Astrocyte of the spinal cord (primary cell): ENCODE results near the gene POLL.
A peak's percentile ranks its signal among the peaks of the same experiment; 100 is the strongest.
"Not testable (repeated sequence)": the region's sequence is repeated elsewhere in the genome, so short reads cannot be mapped to it uniquely, and the experiment has no call there.

ENCODE experiments used
- DNase-seq: peaks from one replicate; pipeline ENCODE4 v3.0.0; 2011; ENCODE audit warnings: low read depth, low spot score
- H3K4me3 ChIP-seq: 2 replicates; pipeline ENCODE4 v1.5.1; 2011; ENCODE audit warnings: low read depth, mild to moderate bottlenecking, low read length, moderate library complexity
- in situ Hi-C: cut with HindIII; loops from 2 replicates; pipeline ENCODE4 v1.10.0; 2017; ENCODE audit warnings: low sequenced_read_pairs
- TF ChIP-seq, protein P1 (sequence below): IDR thresholded peaks from 2 replicates; pipeline ENCODE4 v1.5.1; 2012; ENCODE audit warnings: low read depth, mild to moderate bottlenecking, low read length, inconsistent platforms

POLL gene

DNA sequence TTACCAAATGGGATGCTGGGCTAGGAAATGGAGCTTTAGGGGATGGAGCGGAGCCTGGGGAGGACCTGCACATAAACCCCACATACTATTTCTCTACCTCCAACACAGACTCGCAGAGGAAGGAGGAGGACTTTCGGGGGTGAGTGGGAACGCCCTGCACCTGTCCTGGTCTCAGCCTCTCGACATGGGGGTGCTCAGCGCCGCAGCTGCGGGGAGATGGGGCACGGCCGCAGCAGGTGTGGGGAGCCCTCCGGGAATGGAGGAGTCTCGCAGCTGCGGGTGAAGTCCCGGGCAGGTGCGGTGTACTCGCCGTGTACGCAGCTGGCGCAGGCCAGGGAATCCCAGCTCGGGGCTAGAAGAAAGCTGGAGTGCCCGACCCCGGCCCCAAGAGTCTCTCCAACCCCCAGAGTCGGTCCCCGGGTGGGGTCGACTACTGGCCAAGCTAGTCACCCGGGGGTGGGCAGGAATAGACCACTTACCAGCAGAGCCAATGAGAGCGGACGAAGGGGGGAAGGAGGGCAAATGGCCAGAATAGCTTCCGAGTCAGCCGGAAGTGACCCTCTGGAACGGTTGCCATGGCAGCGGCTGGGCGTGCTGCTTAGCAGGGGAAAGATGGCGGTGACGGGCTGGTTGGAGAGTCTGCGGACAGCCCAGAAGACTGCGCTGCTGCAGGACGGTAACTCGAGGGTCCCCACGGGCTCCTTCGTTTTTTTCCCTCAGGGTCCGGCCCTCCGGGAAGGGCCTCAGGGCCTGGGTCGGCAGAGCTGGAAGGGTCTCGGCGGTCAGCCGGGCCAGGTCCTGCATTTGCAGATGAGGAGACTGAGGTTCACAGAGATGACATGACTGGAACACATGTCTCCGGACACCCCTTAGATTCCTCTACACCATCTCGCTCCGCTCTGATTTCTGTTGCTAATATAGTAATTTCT is at the start of gene POLL, which contains the start of gene DPCD:
Gene POLL, minus strand, starts transcription at position 533 of the 929 bp plus-strand sequence. CDS start 897 bp downstream, outside the sequence.
Gene DPCD, plus strand, starts transcription at position 597 of the 929 bp plus-strand sequence. Its CDS starts 16 bp downstream, at position 613.
- in situ Hi-C loops = no loop called here
- DNase-seq = peak; percentile 95
- H3K4me3 ChIP-seq = peak within 1 kb of the TSS; percentile 96
- TF ChIP-seq, protein P1, sequence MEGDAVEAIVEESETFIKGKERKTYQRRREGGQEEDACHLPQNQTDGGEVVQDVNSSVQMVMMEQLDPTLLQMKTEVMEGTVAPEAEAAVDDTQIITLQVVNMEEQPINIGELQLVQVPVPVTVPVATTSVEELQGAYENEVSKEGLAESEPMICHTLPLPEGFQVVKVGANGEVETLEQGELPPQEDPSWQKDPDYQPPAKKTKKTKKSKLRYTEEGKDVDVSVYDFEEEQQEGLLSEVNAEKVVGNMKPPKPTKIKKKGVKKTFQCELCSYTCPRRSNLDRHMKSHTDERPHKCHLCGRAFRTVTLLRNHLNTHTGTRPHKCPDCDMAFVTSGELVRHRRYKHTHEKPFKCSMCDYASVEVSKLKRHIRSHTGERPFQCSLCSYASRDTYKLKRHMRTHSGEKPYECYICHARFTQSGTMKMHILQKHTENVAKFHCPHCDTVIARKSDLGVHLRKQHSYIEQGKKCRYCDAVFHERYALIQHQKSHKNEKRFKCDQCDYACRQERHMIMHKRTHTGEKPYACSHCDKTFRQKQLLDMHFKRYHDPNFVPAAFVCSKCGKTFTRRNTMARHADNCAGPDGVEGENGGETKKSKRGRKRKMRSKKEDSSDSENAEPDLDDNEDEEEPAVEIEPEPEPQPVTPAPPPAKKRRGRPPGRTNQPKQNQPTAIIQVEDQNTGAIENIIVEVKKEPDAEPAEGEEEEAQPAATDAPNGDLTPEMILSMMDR = no peak

DNA sequence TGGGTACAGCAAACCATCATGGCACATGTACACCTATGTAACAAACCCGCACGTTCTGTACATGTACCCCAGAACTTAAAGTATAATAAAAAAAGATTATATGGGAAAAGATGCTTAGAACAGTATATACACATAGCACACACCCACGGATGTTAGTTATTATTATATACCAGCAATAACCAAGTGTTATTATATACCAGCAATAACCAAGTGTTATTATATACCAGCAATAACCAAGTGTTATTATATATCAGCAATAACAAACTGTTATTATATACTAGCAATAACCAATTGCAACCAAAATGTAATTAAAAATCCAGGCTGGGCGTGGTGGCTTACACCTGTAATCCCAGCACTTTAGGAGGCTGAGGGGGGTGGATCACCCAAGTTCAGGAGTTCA is 45.5 kb upstream of the POLL start:
- H3K4me3 ChIP-seq, DNase-seq, in situ Hi-C loops: not testable (repeated sequence)

DNA sequence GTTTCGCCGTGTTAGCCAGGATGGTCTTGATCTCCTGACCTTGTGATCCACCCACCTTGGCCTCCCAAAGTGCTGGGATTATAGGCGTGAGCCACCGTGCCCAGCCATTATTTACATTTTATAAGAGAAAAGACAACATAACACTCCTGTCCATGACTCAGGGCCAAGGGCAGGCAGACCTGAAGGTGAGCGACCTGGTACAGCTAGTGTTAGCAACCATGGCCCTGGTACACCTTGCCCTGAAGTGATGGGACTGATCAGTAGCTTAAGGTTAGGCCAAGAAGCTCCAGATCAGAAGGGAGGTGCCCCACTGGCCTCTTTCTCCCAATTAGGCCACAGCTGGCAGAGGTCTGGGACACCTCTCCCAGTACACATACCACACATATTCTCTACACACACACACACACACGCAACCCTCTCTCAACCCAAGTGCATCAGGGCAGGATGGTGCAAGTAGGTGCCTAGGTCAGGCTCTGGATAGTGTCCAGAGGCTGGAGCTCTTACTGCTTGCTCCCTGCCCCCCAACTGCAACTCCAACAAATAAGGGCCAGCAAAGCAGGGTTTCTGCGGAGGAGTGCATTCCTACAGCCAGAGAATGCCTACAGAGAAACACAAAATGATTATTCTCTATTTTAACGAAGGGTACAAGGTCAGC is 43.9 kb upstream of the POLL start:
- H3K4me3 ChIP-seq = no peak overlapping the region
- DNase-seq = no peak
- TF ChIP-seq, protein P1 = no peak
- in situ Hi-C loops = no loop called here

DNA sequence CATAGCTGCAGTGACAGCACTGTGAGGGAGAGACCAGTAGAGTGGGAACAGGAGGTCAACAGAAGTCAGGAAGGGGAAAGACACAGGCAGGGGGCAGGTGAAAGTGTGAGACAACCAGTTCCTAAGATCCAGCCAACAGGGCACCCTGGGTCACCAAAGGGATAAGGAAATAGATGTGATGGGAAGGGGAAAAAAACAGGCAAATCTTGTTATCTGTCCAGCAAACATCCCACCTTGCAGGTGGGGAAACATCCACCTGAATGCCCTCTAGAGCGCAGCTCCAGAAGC is 42.5 kb upstream of the POLL start:
- TF ChIP-seq, protein P1 = no peak
- DNase-seq = no peak
- in situ Hi-C loops = no loop called here
- no peak overlapping the region for H3K4me3 ChIP-seq

DNA sequence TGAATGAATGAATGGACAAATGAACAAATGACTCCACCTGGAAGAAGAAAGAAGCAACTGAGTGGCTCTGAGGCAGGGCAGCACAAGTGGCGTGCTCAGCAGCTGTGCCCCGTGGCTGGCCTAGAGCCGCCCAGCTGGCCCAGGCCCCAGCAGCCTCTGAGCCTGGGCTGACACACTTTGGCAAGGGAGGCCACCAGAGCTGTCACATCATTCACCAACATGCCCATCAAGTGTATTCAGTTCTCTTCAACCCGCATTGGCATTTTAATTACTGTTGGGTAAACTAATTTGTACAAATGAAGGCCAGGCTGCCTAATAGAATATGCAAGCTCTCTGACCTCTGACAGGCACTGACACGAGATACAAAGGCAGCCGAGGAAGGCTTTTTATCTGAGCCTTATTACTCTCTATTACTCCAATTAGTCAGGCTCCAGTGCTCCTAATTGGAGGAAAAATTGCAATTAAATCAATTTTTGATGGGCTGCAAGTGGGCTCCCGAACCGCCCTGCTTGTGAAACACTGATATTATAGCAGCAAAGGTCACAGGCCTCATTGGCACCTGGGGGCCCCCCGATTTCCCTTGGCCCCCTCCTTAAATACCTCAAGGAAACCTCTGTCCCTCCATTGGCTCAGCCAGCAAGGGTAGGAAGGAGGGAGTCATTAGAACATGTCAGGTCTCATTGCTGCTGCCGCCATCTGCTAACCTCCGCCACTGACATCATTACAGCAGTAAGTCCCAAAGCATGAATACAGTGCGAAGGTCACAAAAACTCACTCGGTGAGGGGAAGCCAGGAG is 42.0 kb upstream of the POLL start:
- no peak for DNase-seq
- no peak overlapping the region for H3K4me3 ChIP-seq
- in situ Hi-C loops = no loop called here
- TF ChIP-seq, protein P1 = no peak

DNA sequence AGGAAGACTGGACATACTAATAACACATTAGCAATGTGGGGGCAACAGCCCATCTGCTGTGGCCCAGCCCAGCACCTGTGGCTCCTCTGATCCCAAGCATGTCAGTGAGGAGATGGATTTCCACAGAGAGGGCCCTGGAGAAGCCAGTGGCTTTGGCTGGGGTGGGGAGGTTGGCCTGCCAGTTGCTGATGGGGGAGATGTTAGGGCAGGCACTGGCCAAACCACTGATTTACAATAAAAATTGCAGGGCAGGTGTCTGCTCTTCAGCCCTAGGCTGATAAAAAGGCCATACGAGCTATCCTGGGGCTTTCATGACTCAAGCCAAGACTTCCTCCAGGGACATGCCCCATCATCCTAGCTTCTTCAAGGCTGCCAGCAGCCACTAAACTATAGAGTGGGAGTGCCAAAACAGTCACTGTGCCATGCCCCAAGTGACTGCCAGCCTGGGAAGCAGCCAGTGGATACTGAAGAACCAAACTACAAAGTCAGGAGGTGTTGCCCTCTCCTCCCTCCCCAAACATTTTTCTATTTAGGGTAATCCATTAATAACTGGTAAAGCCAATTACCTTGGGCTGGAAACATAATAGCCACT is 37.9 kb upstream of the POLL start:
- H3K4me3 ChIP-seq = no peak overlapping the region
- in situ Hi-C loops = no loop called here
- no peak for DNase-seq
- TF ChIP-seq, protein P1 = no peak
